ENCODE data around the gene COMMD1.
"Not testable (repeated sequence)": the region's sequence is repeated elsewhere in the genome, so short reads cannot be mapped to it uniquely, and the experiment has no call there.

DNA sequence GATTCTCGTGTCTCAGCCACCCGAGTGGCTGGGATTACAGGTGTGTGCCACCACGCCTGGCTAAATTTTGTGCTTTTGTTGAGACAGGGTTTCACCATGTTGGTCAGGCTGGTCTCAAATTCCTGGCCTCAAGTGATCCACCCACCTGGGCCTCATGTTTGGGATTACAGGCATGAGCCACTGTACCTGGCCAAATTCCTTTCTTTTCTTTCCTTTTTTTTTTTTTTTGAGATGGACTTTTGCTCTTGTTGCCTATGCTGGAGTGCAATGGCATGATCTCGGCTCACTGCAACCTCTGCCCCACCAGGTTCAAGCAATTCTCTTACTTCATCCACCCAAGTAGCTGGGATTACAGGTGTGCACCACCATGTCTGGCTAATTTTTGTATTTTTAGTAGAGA is 9.3 kb downstream of the COMMD1 start:
- not testable (repeated sequence) for TF ChIP-seq POLR2A, POLR2AphosphoS5 (IDR thresholded peaks at IDR 0.05)
